T-helper 22 cell (primary cell): ENCODE data around the gene PTPRT.

Source experiments
- DNase-seq: peaks from one replicate; pipeline ENCODE4 v3.0.0-alpha.2; 2020; ENCODE audit warnings: low read depth

Gene PTPRT

GRCh38 chr20:42795111-42795695 is 394.5 kb downstream of the PTPRT start:
- no peak for DNase-seq

DNA sequence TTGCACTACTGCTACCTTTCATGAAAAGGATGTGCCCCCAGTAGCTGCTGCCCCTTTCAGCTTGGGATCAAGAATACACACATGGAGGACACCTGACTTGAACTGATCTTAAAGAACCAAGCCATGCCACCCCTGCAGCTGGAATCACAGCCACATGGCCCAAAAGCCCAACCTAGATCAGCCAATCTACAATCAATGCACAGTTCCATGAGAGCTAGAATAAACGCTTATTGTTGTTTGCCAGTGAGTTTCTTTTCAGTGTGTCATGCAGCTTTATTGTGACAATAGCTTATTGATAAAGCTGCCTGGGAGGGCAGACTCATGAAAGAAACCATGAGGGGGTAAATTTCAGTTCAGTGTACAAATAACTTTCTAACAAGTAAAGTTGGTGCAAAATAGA is 397.7 kb downstream of the PTPRT start:
- no peak for DNase-seq

DNA sequence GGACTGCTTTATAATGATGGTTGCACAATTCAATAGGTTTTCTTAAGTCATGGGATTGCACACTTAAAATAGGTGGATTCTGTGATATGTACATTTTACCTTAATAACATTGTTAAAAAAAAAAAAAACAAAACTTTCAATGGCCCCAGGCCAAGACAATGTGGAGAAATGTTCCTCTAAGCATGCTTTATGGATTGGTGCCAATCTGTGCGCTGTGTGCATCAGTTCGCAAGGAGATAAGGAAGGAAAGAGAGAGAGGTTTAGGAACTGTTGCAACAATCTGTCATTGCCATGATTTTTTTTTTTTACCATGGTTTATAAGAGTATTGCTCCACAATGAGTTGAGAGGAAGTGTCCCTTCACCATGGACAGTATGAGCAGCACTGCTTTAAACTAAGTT is 399.6 kb downstream of the PTPRT start:
- DNase-seq: no peak

- no peak for DNase-seq
Measured at GRCh38 chr20:42788707-42789106, 401.0 kb downstream of the PTPRT start.

DNA sequence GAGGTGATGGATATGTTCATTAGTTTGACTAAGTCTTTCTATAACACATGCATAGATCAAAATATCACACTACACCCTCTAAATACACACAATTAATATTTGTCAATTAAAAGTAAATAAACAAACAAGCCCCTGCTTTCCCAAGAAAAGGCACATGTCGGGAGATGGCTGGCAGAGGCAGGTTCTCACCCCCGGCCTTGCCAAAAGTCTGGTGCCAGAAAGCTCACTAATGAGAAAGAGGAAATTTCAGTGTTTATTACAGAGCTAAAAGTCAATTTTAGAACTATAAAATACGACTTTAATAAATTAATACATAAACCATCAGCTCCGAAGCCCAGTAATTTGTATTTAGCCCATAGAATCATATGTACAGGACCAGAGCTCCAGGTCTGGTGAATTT is 404.7 kb downstream of the PTPRT start:
- DNase-seq: no peak

- no peak for DNase-seq
Measured at GRCh38 chr20:42779216-42779615, 410.5 kb downstream of the PTPRT start.

- no peak for DNase-seq
Measured at GRCh38 chr20:42775866-42776265, 413.8 kb downstream of the PTPRT start.

DNA sequence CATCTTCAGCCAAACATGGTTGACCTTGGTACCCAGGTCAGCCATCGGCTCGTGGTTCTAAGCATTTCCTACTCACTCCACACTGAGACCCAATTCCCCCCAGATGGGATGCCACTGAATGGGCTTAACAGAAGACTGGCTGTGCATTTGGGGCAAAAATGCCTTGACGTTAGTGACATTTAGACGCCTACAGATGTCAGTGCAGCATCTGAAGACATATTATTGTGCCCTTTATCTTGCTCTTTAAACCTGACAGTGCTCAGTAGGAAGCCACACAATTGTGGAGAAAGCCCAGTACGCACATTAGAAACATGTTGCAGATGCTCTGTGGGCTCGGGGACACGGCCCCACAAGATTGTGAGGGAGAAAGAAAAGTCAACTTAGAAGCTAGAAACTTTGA is 414.7 kb downstream of the PTPRT start:
- DNase-seq: no peak

- no peak for DNase-seq
Measured at GRCh38 chr20:42763015-42763414, 426.7 kb downstream of the PTPRT start.

GRCh38 chr20:42756991-42757390 is 432.7 kb downstream of the PTPRT start:
- DNase-seq: no peak

DNA sequence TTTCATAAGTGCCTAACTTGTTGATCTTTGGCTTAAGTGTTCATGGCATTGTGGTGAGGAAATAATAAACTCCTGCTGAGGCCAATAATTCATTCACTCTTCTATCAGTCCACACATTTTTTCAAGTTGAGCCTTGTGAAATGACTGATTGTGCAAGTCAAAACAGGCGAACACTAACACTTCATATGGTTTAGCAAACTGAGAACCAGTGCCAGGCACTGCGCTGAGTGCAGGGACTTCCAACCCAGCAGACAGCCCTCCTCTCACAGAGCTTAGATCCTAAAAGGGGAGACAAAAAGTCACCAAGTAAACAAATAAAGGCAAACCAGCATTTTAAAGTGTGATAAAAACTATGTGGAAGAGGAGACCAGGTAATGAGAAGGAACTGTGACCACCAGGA is 435.0 kb downstream of the PTPRT start:
- DNase-seq: no peak

DNA sequence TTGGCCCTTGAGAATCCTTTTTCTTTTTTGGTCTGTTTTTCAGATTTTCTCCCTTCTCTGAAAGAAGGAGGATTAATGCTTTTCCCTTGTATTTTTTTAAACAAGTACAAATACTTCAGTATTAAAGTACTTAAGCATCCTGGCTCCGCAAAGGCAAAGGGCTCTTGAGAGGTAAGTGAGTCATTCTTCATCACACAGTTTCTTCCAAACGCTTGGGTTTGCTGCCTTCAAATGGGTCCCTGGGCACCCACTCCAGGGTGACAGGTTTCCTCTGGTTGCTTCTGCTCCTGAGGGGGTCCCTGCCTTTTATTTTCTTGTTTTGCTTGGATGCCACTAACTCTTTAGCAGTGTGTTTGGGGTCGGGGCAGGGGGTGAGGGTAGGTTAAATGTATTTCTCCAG is 437.1 kb downstream of the PTPRT start:
- DNase-seq: no peak

- no peak for DNase-seq
Measured at GRCh38 chr20:42749556-42749955, 440.1 kb downstream of the PTPRT start.

- no peak for DNase-seq
Measured at GRCh38 chr20:42747765-42748411, 441.8 kb downstream of the PTPRT start.

DNA sequence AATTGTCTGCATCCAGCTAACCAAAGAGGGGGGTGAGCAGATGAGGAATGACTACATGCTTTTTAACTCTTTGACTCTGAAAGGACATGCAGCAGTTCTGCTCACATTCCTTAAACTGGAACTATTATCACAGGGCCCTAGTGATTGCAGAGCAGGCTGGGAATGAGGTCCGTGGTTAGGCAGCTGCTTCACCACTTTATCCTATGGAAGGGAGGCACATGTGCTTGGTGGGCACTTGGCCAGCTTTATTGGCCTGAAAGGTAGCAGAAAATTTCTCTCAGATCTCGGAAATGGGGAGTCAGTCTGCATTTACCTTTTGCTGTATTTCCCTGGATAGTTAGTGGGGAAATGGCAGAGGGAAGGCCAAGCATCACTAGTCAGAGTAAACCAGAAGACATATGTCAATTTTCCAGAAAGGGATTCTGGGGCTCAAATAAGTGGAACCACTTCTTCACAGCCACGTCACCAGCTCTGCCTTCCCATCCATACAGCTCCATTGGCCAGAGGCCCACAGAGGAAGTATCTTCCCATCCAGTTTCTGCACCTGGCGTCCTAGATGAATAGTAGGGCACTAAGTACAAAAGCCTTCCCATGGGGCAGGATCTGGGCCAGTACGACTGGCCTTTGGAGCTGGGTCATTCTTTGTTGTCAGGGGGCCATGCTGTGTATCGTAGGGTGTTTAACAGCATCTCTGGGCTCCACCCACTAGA is 444.8 kb downstream of the PTPRT start:
- DNase-seq: no peak

- no peak for DNase-seq
Measured at GRCh38 chr20:42742926-42743325, 446.8 kb downstream of the PTPRT start.

DNA sequence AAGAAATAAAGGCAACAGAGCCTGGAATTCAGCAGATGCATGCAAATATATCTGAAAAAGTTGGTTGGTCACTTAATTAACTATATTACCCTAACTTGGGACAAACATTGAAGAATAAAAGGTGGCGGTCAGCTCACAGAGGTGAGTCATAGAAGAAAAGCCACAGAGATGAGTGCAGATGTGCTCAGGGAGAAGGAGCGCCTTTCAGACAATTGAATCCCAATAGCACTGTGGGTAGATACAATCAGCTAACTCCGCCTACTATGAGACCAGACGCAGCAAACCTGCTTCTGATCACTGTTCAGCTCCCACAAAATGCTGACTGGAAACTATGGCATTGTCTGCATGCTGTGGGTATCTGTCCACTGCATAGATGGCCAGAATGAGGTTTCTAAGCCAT is 447.8 kb downstream of the PTPRT start:
- DNase-seq: no peak

DNA sequence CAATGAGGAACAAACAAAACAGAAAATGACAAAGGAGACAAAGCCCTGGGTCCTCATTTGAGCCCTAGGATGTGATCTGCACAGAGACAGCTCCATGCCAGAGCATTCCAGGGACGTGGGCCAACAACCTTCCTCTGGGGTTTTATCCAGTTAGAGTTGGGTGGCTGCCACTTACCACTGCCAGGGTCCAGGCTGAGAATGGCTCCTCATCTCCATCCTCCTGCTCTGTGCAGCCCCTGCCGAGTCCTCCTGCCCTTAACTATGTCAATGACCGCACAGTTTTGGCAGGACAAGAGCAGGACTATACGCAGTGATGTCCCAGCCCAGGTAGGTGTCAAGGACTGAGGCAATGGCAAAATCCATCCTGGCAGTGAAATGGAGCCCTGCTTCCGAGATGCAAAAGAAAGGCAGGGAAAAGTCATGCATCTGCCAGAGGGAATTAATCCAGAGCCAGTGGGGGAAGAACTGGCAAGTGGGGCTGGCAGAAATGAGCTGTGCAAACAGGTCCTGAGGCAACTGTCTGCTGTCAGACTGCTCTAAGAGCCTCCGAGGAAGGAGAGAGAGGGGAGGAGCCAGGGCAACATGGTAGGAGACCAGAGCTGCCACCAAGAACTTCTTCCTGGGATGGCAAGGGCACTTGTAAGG is 449.4 kb downstream of the PTPRT start:
- DNase-seq: no peak

- DNase-seq: no peak
Measured at GRCh38 chr20:42739683-42740082, 450.0 kb downstream of the PTPRT start.

DNA sequence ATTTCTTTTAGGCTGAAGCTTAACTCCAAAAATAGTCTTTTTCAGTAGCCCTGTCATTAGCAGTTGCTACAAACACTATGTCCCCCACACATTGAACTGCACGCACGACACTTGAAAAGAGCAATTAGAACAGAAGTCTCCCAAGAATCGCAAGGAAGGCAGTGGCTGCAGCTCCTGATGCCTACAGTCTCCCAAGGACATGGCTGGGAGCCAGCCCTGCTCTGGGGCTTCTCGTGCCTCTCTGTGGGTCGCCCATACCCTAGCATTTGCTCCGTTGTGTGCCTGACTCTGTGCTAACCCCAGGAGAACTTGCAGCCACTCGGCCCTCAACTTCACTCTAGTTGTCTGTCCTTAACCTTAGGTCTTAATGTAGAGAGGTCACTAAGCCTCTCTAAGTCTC is 454.2 kb downstream of the PTPRT start:
- DNase-seq: no peak

- DNase-seq: no peak
Measured at GRCh38 chr20:42734660-42735368, 454.9 kb downstream of the PTPRT start.

DNA sequence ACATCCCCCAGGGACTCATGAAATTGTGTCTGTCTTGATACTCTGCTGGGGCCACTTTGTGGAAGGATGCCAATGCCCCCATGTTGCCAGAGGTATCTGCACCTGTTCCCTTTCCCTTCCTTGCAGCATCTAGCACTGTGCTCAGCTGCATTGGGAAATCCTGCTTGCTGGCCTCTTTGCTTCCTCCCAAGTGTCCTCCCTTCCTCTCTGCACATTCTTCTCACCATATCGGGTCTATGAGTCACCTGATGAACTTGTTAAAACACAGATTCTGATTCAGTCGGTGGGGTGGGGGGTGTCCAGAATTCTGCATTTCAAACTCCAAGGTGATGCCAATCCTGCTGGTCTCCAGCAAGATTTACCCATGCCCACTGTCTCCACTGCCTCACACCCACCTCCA is 467.8 kb downstream of the PTPRT start:
- no peak for DNase-seq
